ENCODE results near the gene VTN.

GRCh38 chr17:28381141-28381825 lies 11.2 kb upstream of the VTN start:
- TF ChIP-seq CTCF (IDR thresholded peaks at IDR 0.05; ENCODE audit: insufficient read depth, low read length, poor library complexity, severe bottlenecking) (no peak), EZH2phosphoT487 (conservative IDR thresholded peaks at IDR 0.05; ENCODE audit: low read length) (no peak)
